ENCODE data around the gene MMAB. TPM values are rescaled to one million over a fixed set of nuclear protein-coding genes. Genes with fewer than 3 reads are reported as not detected.

The MMAB gene
- total RNA-seq, 2 donors from 2014 or later = 12.5 to 29.7 TPM

DNA sequence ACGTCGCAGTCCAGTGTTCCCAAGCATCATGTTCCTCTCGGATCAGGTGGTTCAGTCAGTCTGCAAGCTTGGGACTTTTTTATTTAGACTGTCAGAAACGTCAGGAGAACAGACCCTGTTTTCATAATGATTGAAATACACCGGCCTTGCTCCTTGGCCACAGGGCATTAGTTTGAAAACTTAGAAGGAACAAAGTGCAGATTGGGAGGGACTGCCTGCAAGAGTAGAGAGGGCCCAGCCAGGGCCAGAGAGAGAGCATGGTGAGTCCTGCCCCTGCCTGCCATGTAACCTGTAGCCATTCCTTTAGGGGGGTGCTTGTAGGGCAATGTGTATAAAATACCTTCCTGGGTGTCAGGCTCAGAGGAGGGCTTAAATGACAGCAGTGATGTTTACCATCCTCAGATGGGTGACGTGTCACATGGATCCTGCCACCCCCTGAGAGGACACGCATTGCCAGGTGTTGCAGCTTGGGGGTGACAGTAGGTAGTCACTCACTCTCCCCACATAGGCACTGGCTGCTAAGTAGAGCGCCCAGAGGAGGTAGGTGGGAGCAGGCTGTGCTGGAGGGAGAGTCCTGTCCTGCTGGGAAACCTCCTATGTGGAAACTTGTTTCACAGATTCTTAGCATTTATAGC lies 45.7 kb downstream of the MMAB start:
- Histone ChIP-seq H3K4me1 (no peaks in the 10 kb centered on the region), H3K36me3 (replicated peaks in 1 of 2; ENCODE audit: insufficient read depth in 1 of 2, low read depth in 2 of 2) (peaks cover 0 to 20% of the 10 kb centered on the region in 2 donors), H3K9me3 (no peaks in the 10 kb centered on the region), H3K27me3 (no peaks in the 10 kb centered on the region), H3K4me3 (no peak overlapping the region), H3K27ac (no peak overlapping the region)
- DNase-seq (no peak), ATAC-seq (no peak)
- 83 to 85% methylated on average over 8 of the region's 8 CpGs for WGBS, 2 donors
- TF ChIP-seq, protein P1, sequence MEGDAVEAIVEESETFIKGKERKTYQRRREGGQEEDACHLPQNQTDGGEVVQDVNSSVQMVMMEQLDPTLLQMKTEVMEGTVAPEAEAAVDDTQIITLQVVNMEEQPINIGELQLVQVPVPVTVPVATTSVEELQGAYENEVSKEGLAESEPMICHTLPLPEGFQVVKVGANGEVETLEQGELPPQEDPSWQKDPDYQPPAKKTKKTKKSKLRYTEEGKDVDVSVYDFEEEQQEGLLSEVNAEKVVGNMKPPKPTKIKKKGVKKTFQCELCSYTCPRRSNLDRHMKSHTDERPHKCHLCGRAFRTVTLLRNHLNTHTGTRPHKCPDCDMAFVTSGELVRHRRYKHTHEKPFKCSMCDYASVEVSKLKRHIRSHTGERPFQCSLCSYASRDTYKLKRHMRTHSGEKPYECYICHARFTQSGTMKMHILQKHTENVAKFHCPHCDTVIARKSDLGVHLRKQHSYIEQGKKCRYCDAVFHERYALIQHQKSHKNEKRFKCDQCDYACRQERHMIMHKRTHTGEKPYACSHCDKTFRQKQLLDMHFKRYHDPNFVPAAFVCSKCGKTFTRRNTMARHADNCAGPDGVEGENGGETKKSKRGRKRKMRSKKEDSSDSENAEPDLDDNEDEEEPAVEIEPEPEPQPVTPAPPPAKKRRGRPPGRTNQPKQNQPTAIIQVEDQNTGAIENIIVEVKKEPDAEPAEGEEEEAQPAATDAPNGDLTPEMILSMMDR (IDR thresholded peaks at IDR 0.05) = no peak
- TF ChIP-seq POLR2A (IDR thresholded peaks at IDR 0.05) = no peak
- intact Hi-C loops (cut with DNase I) = no loop called here

DNA sequence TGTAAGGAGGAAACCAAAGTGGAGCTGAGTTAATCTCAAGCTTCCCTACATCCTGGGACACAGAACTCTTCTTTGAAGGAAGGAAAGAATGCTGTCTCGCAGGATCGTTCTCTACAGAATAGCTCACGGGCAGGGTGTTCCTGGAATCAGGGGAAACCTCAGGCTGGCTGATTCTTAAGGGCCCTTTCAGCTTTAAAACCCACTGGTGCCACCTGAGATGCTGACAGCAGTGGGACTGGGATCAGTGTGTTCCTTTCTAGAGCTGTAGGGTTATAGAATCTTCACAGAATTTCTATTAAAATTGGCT lies 48.1 kb downstream of the MMAB start:
- H3K36me3 ChIP-seq (replicated peaks in 1 of 2; ENCODE audit: insufficient read depth in 1 of 2, low read depth in 2 of 2) = peaks cover 0 to 16% of the 10 kb centered on the region in 2 donors
- 87 to 94% methylated on average over 3 of the region's 3 CpGs for WGBS, 2 donors
- no peak for ATAC-seq
- H3K4me1 ChIP-seq = no peaks in the 10 kb centered on the region
- DNase-seq = no peak
- no peak overlapping the region for H3K4me3 ChIP-seq
- TF ChIP-seq, protein P1 (IDR thresholded peaks at IDR 0.05) = no peak
- TF ChIP-seq POLR2A (IDR thresholded peaks at IDR 0.05) = no peak
- no peak overlapping the region for H3K27ac ChIP-seq
- H3K27me3 ChIP-seq = no peaks in the 10 kb centered on the region
- intact Hi-C loops (cut with DNase I) = no loop called here
- H3K9me3 ChIP-seq = no peaks in the 10 kb centered on the region

DNA sequence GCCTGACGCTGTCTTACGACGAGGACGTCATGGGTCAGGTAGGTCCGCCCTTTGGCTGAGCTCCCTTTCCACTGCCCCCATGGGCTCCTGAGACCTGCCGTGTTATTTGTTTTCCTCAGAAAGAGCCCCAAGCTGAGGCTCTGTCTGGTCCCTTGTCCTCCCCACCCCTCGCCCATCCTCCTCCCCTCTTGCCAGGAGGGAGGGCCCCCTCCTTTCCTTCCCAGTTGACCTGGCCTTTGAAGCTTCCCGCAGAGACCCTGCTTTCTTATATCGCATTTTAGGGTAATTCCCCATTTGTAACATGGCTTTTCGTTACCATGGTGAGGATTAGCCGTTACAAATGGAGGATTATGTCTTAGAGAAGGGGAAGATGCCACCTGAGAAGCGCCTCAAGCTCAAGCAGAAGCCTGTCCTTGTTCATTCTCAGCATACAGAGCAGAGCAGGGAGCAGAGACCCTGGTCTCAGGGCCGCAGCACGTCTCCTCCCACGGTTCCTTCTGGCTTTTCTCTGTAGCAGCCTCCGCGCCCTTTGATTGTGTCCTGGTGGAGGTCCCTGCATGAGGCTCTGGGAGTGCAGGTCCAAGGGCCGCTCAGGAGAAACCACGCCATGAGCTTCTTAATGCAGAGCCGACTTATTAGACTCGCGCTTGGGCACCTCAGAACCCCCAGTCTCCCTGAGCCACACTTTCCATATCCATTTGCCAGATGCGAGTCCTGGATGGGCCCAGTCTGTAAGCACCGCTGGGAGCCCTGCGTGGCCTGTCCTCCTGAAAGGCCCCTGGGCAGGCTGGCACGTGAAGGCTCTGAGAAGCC lies 48.6 kb downstream of the MMAB start:
- no peaks in the 10 kb centered on the region for H3K27me3 ChIP-seq
- no peak for DNase-seq
- intact Hi-C loops (cut with DNase I) = no loop called here
- peaks cover 0 to 16% of the 10 kb centered on the region in 2 donors for H3K36me3 ChIP-seq (replicated peaks in 1 of 2; ENCODE audit: insufficient read depth in 1 of 2, low read depth in 2 of 2)
- no peaks in the 10 kb centered on the region for H3K4me1 ChIP-seq
- no peaks in the 10 kb centered on the region for H3K9me3 ChIP-seq
- WGBS, 2 donors = 92 to 95% methylated on average over 22 to 26 of the region's 26 CpGs
- H3K4me3 ChIP-seq = no peak overlapping the region
- ATAC-seq = no peak
- no peak overlapping the region for H3K27ac ChIP-seq
- TF ChIP-seq POLR2A (IDR thresholded peaks at IDR 0.05) = no peak
- TF ChIP-seq, protein P1 (IDR thresholded peaks at IDR 0.05) = no peak

DNA sequence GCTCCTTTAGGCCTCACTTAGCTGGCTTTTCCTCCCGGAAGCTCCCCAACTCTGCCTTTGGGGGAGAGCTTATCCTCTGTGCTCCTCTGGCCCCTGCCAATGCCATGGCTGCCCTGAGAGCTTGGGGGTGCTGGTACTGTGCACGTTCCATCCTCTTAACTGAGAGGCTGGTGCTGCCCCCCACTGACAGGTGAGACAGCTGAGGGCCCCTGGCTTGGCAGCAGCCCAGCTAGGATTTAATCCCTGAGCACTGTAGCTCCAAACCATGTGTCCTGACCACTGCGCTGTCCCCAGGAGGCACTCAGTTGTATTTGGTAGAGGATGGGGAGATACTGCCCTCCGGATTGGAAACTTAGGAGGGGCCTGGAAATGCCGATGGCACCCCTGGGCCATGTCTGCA lies 49.8 kb downstream of the MMAB start:
- no peaks in the 10 kb centered on the region for H3K4me1 ChIP-seq
- intact Hi-C loops (cut with DNase I) = no loop called here
- H3K27me3 ChIP-seq = no peaks in the 10 kb centered on the region
- peaks cover 0 to 16% of the 10 kb centered on the region in 2 donors for H3K36me3 ChIP-seq (replicated peaks in 1 of 2; ENCODE audit: insufficient read depth in 1 of 2, low read depth in 2 of 2)
- no peak for TF ChIP-seq POLR2A (IDR thresholded peaks at IDR 0.05)
- TF ChIP-seq, protein P1 (IDR thresholded peaks at IDR 0.05) = no peak
- ATAC-seq (no peak), DNase-seq (no peak)
- WGBS, 2 donors = 88 to 94% methylated on average over 4 to 5 of the region's 5 CpGs
- no peaks in the 10 kb centered on the region for H3K9me3 ChIP-seq
- H3K4me3 ChIP-seq = no peak overlapping the region
- H3K27ac ChIP-seq = no peak overlapping the region
